GM12878 (cell line): ENCODE measurements around the gene NUDCD3. TPM values are rescaled to one million over a fixed set of nuclear protein-coding genes. Genes with fewer than 3 reads are reported as not detected.

Experiments used
- ATAC-seq: fragments of 200-7000 bp; cut with Tn5 transposase; 3 replicates; pipeline ENCODE4 v1.9.1; 2020; ENCODE audit warnings: mild to moderate bottlenecking, moderate library complexity
- BruUV-seq: library from RNA; stranded (reverse); fragments of 400-500 nt; replicated peaks from 2 replicates; lab custom pipeline; 2021; lab: Mats Ljungman, UMichigan
- CTCF ChIA-PET: fragments of 300-600 bp; sonication (Branson Sonifier 250); formaldehyde crosslinking; extraction: SDS; loops from one replicate; lab custom pipeline; 2021; ENCODE audit warnings: inconsistent platforms; lab: Yijun Ruan, JAX
- POLR2A ChIA-PET: fragments of 350-600 bp; formaldehyde crosslinking; extraction: SDS; loops from one replicate; lab custom pipeline; 2021; ENCODE audit warnings: inconsistent platforms; lab: Charles Lee
- RAD21 ChIA-PET: fragments of 300-600 bp; sonication (Branson Sonifier 250); formaldehyde crosslinking; loops from one replicate; lab custom pipeline; 2023; ENCODE audit warnings: antibody characterized with exemption; ENCODE audit not compliant: unreplicated experiment; lab: Charles Lee
- SMC1A ChIA-PET: fragments of 300-600 bp; sonication (Branson Sonifier 250); formaldehyde crosslinking; loops from one replicate; lab custom pipeline; 2023; ENCODE audit not compliant: unreplicated experiment, uncharacterized antibody; lab: Charles Lee
- DNase-seq: peaks from one replicate; pipeline ENCODE4 v3.0.0-alpha.2; 2011; ENCODE audit warnings: low read depth, low spot score
- FAIRE-seq: peaks from 3 replicates; lab custom pipeline; 2011; peaks lifted over from hg19 to GRCh38; lab: Jason Lieb, UNC
- H2AFZ ChIP-seq: 2 replicates; pipeline ENCODE4 v1.6.0; 2011; ENCODE audit warnings: low read depth, low read length, control low read depth; ENCODE audit not compliant: control insufficient read depth
- H3K27ac ChIP-seq: 2 replicates; pipeline ENCODE4 v1.5.1; 2011; ENCODE audit warnings: control low read depth; ENCODE audit not compliant: control insufficient read depth, insufficient read depth
- H3K27me3 ChIP-seq, 2 experiments: replicated peaks in 1 of 2; 2 replicates each; pipeline versions ENCODE4 v1.6.0 to v1.6.1; 2011; ENCODE audit warnings: low read length in 1 of 2; ENCODE audit not compliant: control insufficient read depth in 2 of 2, insufficient read depth in 2 of 2
- H3K36me3 ChIP-seq, 2 experiments: 2 replicates each; pipeline ENCODE4 v1.5.1; 2011; ENCODE audit warnings: low read length in 1 of 2; ENCODE audit not compliant: control insufficient read depth in 2 of 2, insufficient read depth in 2 of 2
- H3K4me1 ChIP-seq: 2 replicates; pipeline ENCODE4 v1.6.1; 2011; ENCODE audit warnings: mild to moderate bottlenecking, low read length, moderate library complexity, mixed read lengths; ENCODE audit not compliant: control insufficient read depth, insufficient read depth
- H3K4me2 ChIP-seq: 2 replicates; pipeline ENCODE4 v1.6.0; 2011; ENCODE audit warnings: control low read depth; ENCODE audit not compliant: control insufficient read depth, insufficient read depth
- H3K4me3 ChIP-seq: fragments of 200-600 bp; sonication (generic); 2 replicates; pipeline ENCODE4 v1.5.1; 2016
- H3K79me2 ChIP-seq: 2 replicates; pipeline ENCODE4 v1.6.0; 2011; ENCODE audit warnings: low read length; ENCODE audit not compliant: control insufficient read depth, insufficient read depth
- H3K9ac ChIP-seq: 2 replicates; pipeline ENCODE4 v1.8.0; 2011; ENCODE audit warnings: low read length, control low read depth, mixed read lengths; ENCODE audit not compliant: control insufficient read depth, insufficient read depth
- H3K9me3 ChIP-seq: replicated peaks from 3 replicates; pipeline ENCODE4 v1.5.1; 2011; ENCODE audit warnings: mild to moderate bottlenecking, low read length; ENCODE audit not compliant: control insufficient read depth, insufficient read depth
- H4K20me1 ChIP-seq: 2 replicates; pipeline ENCODE4 v1.6.0; 2011; ENCODE audit not compliant: control insufficient read depth, insufficient read depth
- IRF4 ChIP-seq: IDR thresholded peaks from 2 replicates; pipeline ENCODE4 v1.6.1; 2011; ENCODE audit warnings: low read depth, low read length
- KAT2A ChIP-seq: conservative IDR thresholded peaks from 2 replicates; pipeline ENCODE4 v1.6.1; 2011; ENCODE audit warnings: low read depth, low read length; ENCODE audit not compliant: control insufficient read depth
- MXI1 ChIP-seq: fragments of 150-350 bp; IDR thresholded peaks from 2 replicates; pipeline ENCODE4 v1.6.1; 2011; ENCODE audit warnings: low read depth, mild to moderate bottlenecking, inconsistent platforms, low read length, improper control_type of control experiment
- WGBS: methylation state at CpG from one replicate; pipeline ENCODE4 v1.1.6; 2016; ENCODE audit warnings: low lambda C conversion rate; ENCODE audit not compliant: insufficient replicate concordance, insufficient coverage; ENCODE audit errors: missing lambda C conversion rate; 5-methylcytosine and 5-hydroxymethylcytosine counted together
- in situ Hi-C: fragments of 300-500 bp; cut with MboI; formaldehyde crosslinking; loops from 9 replicates; pipeline ENCODE4 v1.14.3; 2018; ENCODE audit warnings: mixed read lengths
- intact Hi-C: fragments of 100-400 bp; cut with micrococcal nuclease; formaldehyde crosslinking; loops from one replicate; pipeline ENCODE4 v1.14.2; 2022; ENCODE audit not compliant: unreplicated experiment
- polyA plus RNA-seq, 11 experiments: library from polyadenylated mRNA; depleted of rRNA in 4 of 11; unstranded in 6 of 11; stranded (reverse) in 5 of 11; fragments of >200 nt; fragmentation: Nextera tagmentation in 4 of 11; fragmentation: Illumina TruSeq in 1 of 11; extraction: Ambion mirVana in 4 of 11; extraction: Trizol in 1 of 11; gene quantifications; 1 replicate in 1 of 11; 2 replicates in 10 of 11; pipeline versions ENCODE4 v1.2.1 to v1.2.3, GENCODE V29; 2011 to 2016; ENCODE audit warnings: inconsistent platforms in 2 of 11, missing spikeins in 2 of 11, low read depth in 1 of 11
- total RNA-seq, 4 experiments: library from RNA; depleted of rRNA in 3 of 4; stranded (reverse); fragments of >200 nt in 3 of 4; fragmentation: Illumina TruSeq in 1 of 4; extraction: Trizol in 1 of 4; gene quantifications; 2 replicates each; pipeline versions ENCODE4 v1.2.1 to v1.2.3, GENCODE V29; 2013 to 2021
- TF ChIP-seq, protein P1 (sequence below): fragments of 450-650 bp; IDR thresholded peaks from 2 replicates; pipeline ENCODE4 v1.6.1; 2018; ENCODE audit warnings: mild to moderate bottlenecking, low read depth, moderate library complexity; ENCODE audit not compliant: partially characterized antibody
- TF ChIP-seq, protein P2 (sequence below): fragments of 450-650 bp; IDR thresholded peaks from 2 replicates; pipeline ENCODE4 v1.6.1; 2017; ENCODE audit warnings: mild to moderate bottlenecking, moderate library complexity

NUDCD3 gene
- total and polyA plus RNA-seq, 10 of the 15 experiments (the other 5 are each of a cell fraction or from before 2014, with no cell fraction given) = 25.0 to 89.8 (median 46.4) TPM

- H3K4me1 ChIP-seq = no peaks in the 10 kb centered on the region
- peaks cover 3% of the 10 kb centered on the region for H3K79me2 ChIP-seq
- intact Hi-C loops = no loop called here
- no TSS peak for BruUV-seq
- in situ Hi-C loops = no loop called here
- no peak overlapping the region for H3K4me3 ChIP-seq
- no peaks in the 10 kb centered on the region; the same call in 1 of the 3 replicates for H3K9me3 ChIP-seq
- ChIA-PET POLR2A (no interaction called here), SMC1A (no interaction called here), RAD21 (no interaction called here), CTCF (interaction anchor here (1.4 kb wide), 1 partner anchor 177 kb away, joined by 3 read pairs; no protein-coding TSS in a partner anchor)
- peaks cover 1 to 2% of the 10 kb centered on the region in 2 experiments for H3K36me3 ChIP-seq
- no peak overlapping the region for H3K9ac ChIP-seq
- H3K27me3 ChIP-seq = no peaks in the 10 kb centered on the region
- no peak overlapping the region for H3K27ac ChIP-seq
- H2AFZ ChIP-seq = no peak overlapping the region
- 98% methylated on average over 6 of the region's 6 CpGs for WGBS
- DNase-seq (no peak), ATAC-seq (no peak), FAIRE-seq (no peak)
- H3K4me2 ChIP-seq = no peak overlapping the region
- TF ChIP-seq IRF4 (no peak), KAT2A (no peak), MXI1 (no peak)
- TF ChIP-seq, protein P1, sequence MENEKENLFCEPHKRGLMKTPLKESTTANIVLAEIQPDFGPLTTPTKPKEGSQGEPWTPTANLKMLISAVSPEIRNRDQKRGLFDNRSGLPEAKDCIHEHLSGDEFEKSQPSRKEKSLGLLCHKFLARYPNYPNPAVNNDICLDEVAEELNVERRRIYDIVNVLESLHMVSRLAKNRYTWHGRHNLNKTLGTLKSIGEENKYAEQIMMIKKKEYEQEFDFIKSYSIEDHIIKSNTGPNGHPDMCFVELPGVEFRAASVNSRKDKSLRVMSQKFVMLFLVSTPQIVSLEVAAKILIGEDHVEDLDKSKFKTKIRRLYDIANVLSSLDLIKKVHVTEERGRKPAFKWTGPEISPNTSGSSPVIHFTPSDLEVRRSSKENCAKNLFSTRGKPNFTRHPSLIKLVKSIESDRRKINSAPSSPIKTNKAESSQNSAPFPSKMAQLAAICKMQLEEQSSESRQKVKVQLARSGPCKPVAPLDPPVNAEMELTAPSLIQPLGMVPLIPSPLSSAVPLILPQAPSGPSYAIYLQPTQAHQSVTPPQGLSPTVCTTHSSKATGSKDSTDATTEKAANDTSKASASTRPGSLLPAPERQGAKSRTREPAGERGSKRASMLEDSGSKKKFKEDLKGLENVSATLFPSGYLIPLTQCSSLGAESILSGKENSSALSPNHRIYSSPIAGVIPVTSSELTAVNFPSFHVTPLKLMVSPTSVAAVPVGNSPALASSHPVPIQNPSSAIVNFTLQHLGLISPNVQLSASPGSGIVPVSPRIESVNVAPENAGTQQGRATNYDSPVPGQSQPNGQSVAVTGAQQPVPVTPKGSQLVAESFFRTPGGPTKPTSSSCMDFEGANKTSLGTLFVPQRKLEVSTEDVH = no peak
- TF ChIP-seq, protein P2, sequence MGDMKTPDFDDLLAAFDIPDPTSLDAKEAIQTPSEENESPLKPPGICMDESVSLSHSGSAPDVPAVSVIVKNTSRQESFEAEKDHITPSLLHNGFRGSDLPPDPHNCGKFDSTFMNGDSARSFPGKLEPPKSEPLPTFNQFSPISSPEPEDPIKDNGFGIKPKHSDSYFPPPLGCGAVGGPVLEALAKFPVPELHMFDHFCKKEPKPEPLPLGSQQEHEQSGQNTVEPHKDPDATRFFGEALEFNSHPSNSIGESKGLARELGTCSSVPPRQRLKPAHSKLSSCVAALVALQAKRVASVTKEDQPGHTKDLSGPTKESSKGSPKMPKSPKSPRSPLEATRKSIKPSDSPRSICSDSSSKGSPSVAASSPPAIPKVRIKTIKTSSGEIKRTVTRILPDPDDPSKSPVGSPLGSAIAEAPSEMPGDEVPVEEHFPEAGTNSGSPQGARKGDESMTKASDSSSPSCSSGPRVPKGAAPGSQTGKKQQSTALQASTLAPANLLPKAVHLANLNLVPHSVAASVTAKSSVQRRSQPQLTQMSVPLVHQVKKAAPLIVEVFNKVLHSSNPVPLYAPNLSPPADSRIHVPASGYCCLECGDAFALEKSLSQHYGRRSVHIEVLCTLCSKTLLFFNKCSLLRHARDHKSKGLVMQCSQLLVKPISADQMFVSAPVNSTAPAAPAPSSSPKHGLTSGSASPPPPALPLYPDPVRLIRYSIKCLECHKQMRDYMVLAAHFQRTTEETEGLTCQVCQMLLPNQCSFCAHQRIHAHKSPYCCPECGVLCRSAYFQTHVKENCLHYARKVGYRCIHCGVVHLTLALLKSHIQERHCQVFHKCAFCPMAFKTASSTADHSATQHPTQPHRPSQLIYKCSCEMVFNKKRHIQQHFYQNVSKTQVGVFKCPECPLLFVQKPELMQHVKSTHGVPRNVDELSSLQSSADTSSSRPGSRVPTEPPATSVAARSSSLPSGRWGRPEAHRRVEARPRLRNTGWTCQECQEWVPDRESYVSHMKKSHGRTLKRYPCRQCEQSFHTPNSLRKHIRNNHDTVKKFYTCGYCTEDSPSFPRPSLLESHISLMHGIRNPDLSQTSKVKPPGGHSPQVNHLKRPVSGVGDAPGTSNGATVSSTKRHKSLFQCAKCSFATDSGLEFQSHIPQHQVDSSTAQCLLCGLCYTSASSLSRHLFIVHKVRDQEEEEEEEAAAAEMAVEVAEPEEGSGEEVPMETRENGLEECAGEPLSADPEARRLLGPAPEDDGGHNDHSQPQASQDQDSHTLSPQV = no peak
- H4K20me1 ChIP-seq = no peaks in the 10 kb centered on the region
These were observed 73.5 kb downstream of the NUDCD3 start for GRCh38 chr7:44416941-44417340.
